Pancreas (tissue), 10 donors: ENCODE measurements around the gene TMEM245. TPM values are rescaled to one million over a fixed set of nuclear protein-coding genes. Genes with fewer than 3 reads are reported as not detected.

ENCODE experiments used
- ATAC-seq, 4 donors: fragments of 200-7000 bp; cut with Tn5 transposase; one replicate each; pipeline versions ENCODE4 v1.8.0 to v1.9.1; 2020; ENCODE audit warnings: mild to moderate bottlenecking in 4 of 4, moderate library complexity in 4 of 4
- DNase-seq, 6 donors: peaks; one replicate each; pipeline ENCODE4 v3.0.0-alpha.2; 2020
- FAIRE-seq: peaks from 2 replicates; lab custom pipeline; 2012; peaks lifted over from hg19 to GRCh38; lab: Jason Lieb, UNC
- H3K27ac ChIP-seq, 4 donors: fragments of 200-600 bp; sonication (generic); 1 replicate in 3 of 4; 2 replicates in 1 of 4; pipeline versions ENCODE4 v1.5.0 to v1.8.0; 2020
- H3K27me3 ChIP-seq, 4 donors: fragments of 200-600 bp; one replicate each; pipeline ENCODE4 v1.8.0; 2021
- H3K36me3 ChIP-seq, 3 donors: fragments of 200-600 bp; sonication (generic) in 1 of 3; one replicate each; pipeline versions ENCODE4 v1.5.0 to v1.8.0; 2020 to 2021
- H3K4me1 ChIP-seq, 3 donors: fragments of 200-600 bp; one replicate each; pipeline ENCODE4 v1.8.0; 2021
- H3K4me3 ChIP-seq, 4 donors: fragments of 200-600 bp; sonication (generic) in 2 of 4; one replicate each; pipeline versions ENCODE4 v1.5.0 to v1.8.0; 2020 to 2021
- H3K9me3 ChIP-seq, 4 donors: fragments of 200-600 bp; one replicate each; pipeline ENCODE4 v1.8.0; 2021
- CTCF ChIP-seq, 4 donors: fragments of 200-600 bp; sonication (generic) in 3 of 4; IDR thresholded peaks; one replicate each; pipeline versions ENCODE4 v1.5.0 to v1.8.0; 2021; ENCODE audit warnings: antibody characterized with exemption in 4 of 4
- WGBS, 2 donors: extraction: QIAGEN DNeasy Blood & Tissue Kit; methylation state at CpG; one replicate each; pipeline ENCODE4 v1.1.7; 2013; 5-methylcytosine and 5-hydroxymethylcytosine counted together
- intact Hi-C, 3 donors: fragments of 100-400 bp; cut with DNase I; formaldehyde crosslinking; loops; one replicate each; pipeline versions ENCODE4 v1.11.1 to v1.14.2; 2022
- polyA plus RNA-seq, 2 donors: library from polyadenylated mRNA; stranded (reverse); fragments of 200-250 nt; gene quantifications; one replicate each; pipeline ENCODE4 v1.2.3, GENCODE V29; 2013
- total RNA-seq, 6 donors: library from RNA; stranded (reverse); fragmentation: NEBNext Ultra II Directional in 4 of 6; extraction: Animal tissue kit (Norgen Biotek cat#: 25700) in 4 of 6; gene quantifications; one replicate each; pipeline versions ENCODE4 v1.2.1 to v1.2.4, GENCODE V29; 2021 to 2023
- donor health status: healthy with polysubstance abuse.
- donor health status: DM: no; HTN: no; CAD: no; lungs with moderate emphysema.
- donor health status: DM: no; HTN: no; CAD: no.
- donor health status: control.
- donor health status: control.
- donor health status: Bipolar disorder and iron deficiency.
- donor health status: DM: yes; HTN: yes; CAD: no.
- donor health status: DM: no; HTN: no; CAD: no.
- donor health status: DM: no; HTN: no; CAD: no.
- donor health status: DM: yes; HTN: yes; CAD: no.

TMEM245 gene
- total and polyA plus RNA-seq, 8 donors: 4.9 to 34.1 (median 22.4) TPM

- peak in 2 of 4 donors; percentile 17 to 42 for ATAC-seq
- no peaks in the 10 kb centered on the region for H3K27me3 ChIP-seq
- FAIRE-seq: no peak
- 54 to 62% methylated on average over 3 of the region's 3 CpGs for WGBS, 2 donors
- no peaks in the 10 kb centered on the region for H3K9me3 ChIP-seq
- H3K27ac ChIP-seq: peak overlapping the region; percentile 13 to 88 (median 54)
- peaks cover 49 to 61% (median 59%) of the 10 kb centered on the region in 3 donors for H3K4me1 ChIP-seq
- no peak for TF ChIP-seq CTCF (IDR thresholded peaks at IDR 0.05)
- no peaks in the 10 kb centered on the region for H3K36me3 ChIP-seq
- intact Hi-C loops: no loop called here
- no peak for DNase-seq
- no peak overlapping the region for H3K4me3 ChIP-seq
Observed at GRCh38 chr9:109101202-109101595, 18.5 kb downstream of the TMEM245 start.

- peak overlapping the region in 2 of 4 donors; percentile 81 to 88 for H3K27ac ChIP-seq
- no peak overlapping the region for H3K4me3 ChIP-seq
- FAIRE-seq: no peak
- H3K36me3 ChIP-seq: no peaks in the 10 kb centered on the region
- no peaks in the 10 kb centered on the region for H3K27me3 ChIP-seq
- WGBS, 2 donors: 86 to 94% methylated on average over 3 of the region's 3 CpGs
- no peak for DNase-seq
- peaks cover 54 to 63% (median 61%) of the 10 kb centered on the region in 3 donors for H3K4me1 ChIP-seq
- intact Hi-C loops: no loop called here
- TF ChIP-seq CTCF (IDR thresholded peaks at IDR 0.05): no peak
- no peaks in the 10 kb centered on the region for H3K9me3 ChIP-seq
- ATAC-seq: no peak
Observed at GRCh38 chr9:109100543-109101201, 19.1 kb downstream of the TMEM245 start.

DNA sequence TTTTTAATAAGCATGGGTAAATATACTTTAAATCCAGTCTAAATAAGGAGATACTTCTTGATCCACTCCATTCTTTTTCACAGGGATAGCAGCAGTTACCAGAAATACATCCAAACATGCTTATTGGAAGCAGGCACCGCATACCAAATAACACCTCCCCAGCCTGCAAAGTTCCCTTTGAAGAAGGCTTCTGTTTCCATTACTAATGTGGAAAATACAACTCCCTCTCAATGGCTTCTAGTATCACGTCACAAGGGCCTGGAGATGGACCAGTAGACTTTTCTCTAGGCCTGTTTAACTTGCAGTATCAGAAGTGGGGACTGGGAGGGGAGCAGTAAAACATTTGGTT, 20.8 kb downstream of the TMEM245 start:
- 24 to 32% methylated on average over 2 of the region's 2 CpGs for WGBS, 2 donors
- intact Hi-C loops: no loop called here
- ATAC-seq: peak in 2 of 4 donors; percentile 16 to 50
- H3K4me3 ChIP-seq: no peak overlapping the region
- DNase-seq: no peak
- peaks cover 58 to 75% (median 70%) of the 10 kb centered on the region in 3 donors for H3K4me1 ChIP-seq
- peak overlapping the region in 2 of 4 donors; percentile 53 to 88 for H3K27ac ChIP-seq
- no peaks in the 10 kb centered on the region for H3K9me3 ChIP-seq
- FAIRE-seq: no peak
- no peaks in the 10 kb centered on the region for H3K36me3 ChIP-seq
- TF ChIP-seq CTCF (IDR thresholded peaks at IDR 0.05): no peak
- no peaks in the 10 kb centered on the region for H3K27me3 ChIP-seq

GRCh38 chr9:109098171-109098959, 21.4 kb downstream of the TMEM245 start:
- Histone ChIP-seq H3K27me3 (no peaks in the 10 kb centered on the region), H3K4me3 (no peak overlapping the region), H3K4me1 (peaks cover 63 to 77% (median 71%) of the 10 kb centered on the region in 3 donors), H3K9me3 (no peaks in the 10 kb centered on the region), H3K36me3 (no peaks in the 10 kb centered on the region), H3K27ac (peak overlapping the region in 2 of 4 donors; percentile 53 to 88)
- no peak for FAIRE-seq
- DNase-seq: peak in 1 of 6 donors; percentile 40
- WGBS, 2 donors: 8 to 12% methylated on average over 4 of the region's 4 CpGs
- ATAC-seq: peak; percentile 38 to 71 (median 60)
- intact Hi-C loops: no loop called here
- no peak for TF ChIP-seq CTCF (IDR thresholded peaks at IDR 0.05)
